HCT116 (cell line): ENCODE data around the gene ANKFN1.

Source experiments
- CTCF ChIP-seq, 3 experiments: fragments of 200-600 bp in 1 of 3; sonication (generic) in 1 of 3; IDR thresholded peaks in 2 of 3; conservative IDR thresholded peaks in 1 of 3; 2 replicates each; pipeline ENCODE4 v1.5.1; 2012 to 2017; ENCODE audit warnings: low read depth in 2 of 3, low read length in 2 of 3, antibody characterized with exemption in 1 of 3, borderline replicate concordance in 1 of 3, control low read depth in 1 of 3, mild to moderate bottlenecking in 1 of 3, mixed read lengths in 1 of 3, mixed run types in 1 of 3, moderate library complexity in 1 of 3; ENCODE audit not compliant: insufficient read depth in 1 of 3
- YY1 ChIP-seq: IDR thresholded peaks from 2 replicates; pipeline ENCODE4 v1.6.1; 2011; ENCODE audit warnings: low read length, low read depth, moderate library complexity, mild to moderate bottlenecking; ENCODE audit not compliant: insufficient replicate concordance; ENCODE audit errors: extremely low read depth

- no peak for TF ChIP-seq CTCF (IDR thresholded peaks at IDR 0.05 in 2 of 3, conservative IDR thresholded peaks at IDR 0.05 in 1 of 3; ENCODE audit: borderline replicate concordance in 1 of 3, insufficient read depth in 1 of 3, low read depth in 2 of 3, low read length in 2 of 3)
- TF ChIP-seq YY1 = no peak
Observed at GRCh38 chr17:56465886-56466285, 312.6 kb downstream of the ANKFN1 start.
